D721Med (cell line): ENCODE results near the gene C2orf92.

Source experiments
- DNase-seq: peaks from one replicate; pipeline ENCODE4 v3.0.0; 2011; ENCODE audit warnings: low spot score; ENCODE audit not compliant: insufficient read length
- FAIRE-seq: peaks from 2 replicates; lab custom pipeline; 2011; peaks lifted over from hg19 to GRCh38; lab: Jason Lieb, UNC
- CTCF ChIP-seq: IDR thresholded peaks from 2 replicates; pipeline ENCODE4 v1.5.1; 2012; ENCODE audit warnings: mild to moderate bottlenecking, control low read depth; ENCODE audit not compliant: insufficient read depth; ENCODE audit errors: missing control alignments

C2orf92 gene

GRCh38 chr2:97656905-97657587 is 12.5 kb upstream of the C2orf92 start:
- FAIRE-seq, result no peak

GRCh38 chr2:97657986-97658690 is 11.4 kb upstream of the C2orf92 start:
- FAIRE-seq (no peak), DNase-seq (no peak)
- no peak for TF ChIP-seq CTCF

More at GRCh38 chr2:97656905-97657587, 12.5 kb upstream of the C2orf92 start:
- TF ChIP-seq CTCF, result no peak
- no peak for DNase-seq

- DNase-seq (no peak), FAIRE-seq (no peak)
Measured at GRCh38 chr2:97658691-97659157, 10.8 kb upstream of the C2orf92 start.

GRCh38 chr2:97659256-97660043 is 10.1 kb upstream of the C2orf92 start:
- TF ChIP-seq CTCF, result no peak
- FAIRE-seq (no peak), DNase-seq (no peak)

More at GRCh38 chr2:97658691-97659157, 10.8 kb upstream of the C2orf92 start:
- no peak for TF ChIP-seq CTCF

GRCh38 chr2:97660044-97660774 is 9.3 kb upstream of the C2orf92 start:
- no peak for TF ChIP-seq CTCF
- DNase-seq, result no peak
- FAIRE-seq, result no peak

- FAIRE-seq, result no peak
- TF ChIP-seq CTCF, result no peak
- DNase-seq, result no peak
Measured at GRCh38 chr2:97660775-97661389, 8.6 kb upstream of the C2orf92 start.
